Tibial artery (tissue), 4 donors: ENCODE results near the gene GCLM.
"Not testable (repeated sequence)": the region's sequence is repeated elsewhere in the genome, so short reads cannot be mapped to it uniquely, and the experiment has no call there.

Experiments used
- DNase-seq, 2 donors: peaks; one replicate each; pipeline ENCODE4 v3.0.0-alpha.2; 2019
- H3K27ac ChIP-seq, 2 donors: fragments of 200-600 bp; sonication (generic) in 1 of 2; 1 replicate in 1 of 2; 2 replicates in 1 of 2; pipeline ENCODE4 v1.5.1; 2018 to 2019; ENCODE audit warnings: mild to moderate bottlenecking in 1 of 2
- H3K27me3 ChIP-seq, 2 donors: fragments of 200-600 bp; sonication (generic) in 1 of 2; one replicate each; pipeline versions ENCODE4 v1.5.1 to v1.6.0; 2016 to 2019
- H3K36me3 ChIP-seq, 3 donors: fragments of 200-600 bp; sonication (generic) in 2 of 3; one replicate each; pipeline ENCODE4 v1.5.1; 2016 to 2019; ENCODE audit warnings: mild to moderate bottlenecking in 2 of 3
- H3K4me1 ChIP-seq, 4 donors: fragments of 200-600 bp; sonication (generic) in 2 of 4; 1 replicate in 3 of 4; 2 replicates in 1 of 4; pipeline ENCODE4 v1.5.1; 2016 to 2019
- H3K4me3 ChIP-seq, 2 donors: fragments of 200-600 bp; sonication (generic) in 1 of 2; 1 replicate in 1 of 2; 2 replicates in 1 of 2; pipeline ENCODE4 v1.5.1; 2018 to 2019; ENCODE audit warnings: mild to moderate bottlenecking in 2 of 2
- H3K9me3 ChIP-seq, 3 donors: fragments of 200-600 bp; sonication (generic) in 1 of 3; one replicate each; pipeline ENCODE4 v1.5.1; 2016 to 2019
- intact Hi-C: fragments of 100-400 bp; cut with DNase I; formaldehyde crosslinking; loops from one replicate; pipeline ENCODE4 v1.15.0; 2023; ENCODE audit warnings: low total_unique reads
- TF ChIP-seq, protein P1 (sequence below), 2 experiments: fragments of 200-600 bp in 1 of 2; fragments of 450-650 bp in 1 of 2; IDR thresholded peaks; one replicate each; pipeline ENCODE4 v1.5.1; 2017 to 2019; ENCODE audit warnings: antibody characterized with exemption in 2 of 2, mild to moderate bottlenecking in 1 of 2, moderate library complexity in 1 of 2

The GCLM gene, protein sequence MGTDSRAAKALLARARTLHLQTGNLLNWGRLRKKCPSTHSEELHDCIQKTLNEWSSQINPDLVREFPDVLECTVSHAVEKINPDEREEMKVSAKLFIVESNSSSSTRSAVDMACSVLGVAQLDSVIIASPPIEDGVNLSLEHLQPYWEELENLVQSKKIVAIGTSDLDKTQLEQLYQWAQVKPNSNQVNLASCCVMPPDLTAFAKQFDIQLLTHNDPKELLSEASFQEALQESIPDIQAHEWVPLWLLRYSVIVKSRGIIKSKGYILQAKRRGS

DNA sequence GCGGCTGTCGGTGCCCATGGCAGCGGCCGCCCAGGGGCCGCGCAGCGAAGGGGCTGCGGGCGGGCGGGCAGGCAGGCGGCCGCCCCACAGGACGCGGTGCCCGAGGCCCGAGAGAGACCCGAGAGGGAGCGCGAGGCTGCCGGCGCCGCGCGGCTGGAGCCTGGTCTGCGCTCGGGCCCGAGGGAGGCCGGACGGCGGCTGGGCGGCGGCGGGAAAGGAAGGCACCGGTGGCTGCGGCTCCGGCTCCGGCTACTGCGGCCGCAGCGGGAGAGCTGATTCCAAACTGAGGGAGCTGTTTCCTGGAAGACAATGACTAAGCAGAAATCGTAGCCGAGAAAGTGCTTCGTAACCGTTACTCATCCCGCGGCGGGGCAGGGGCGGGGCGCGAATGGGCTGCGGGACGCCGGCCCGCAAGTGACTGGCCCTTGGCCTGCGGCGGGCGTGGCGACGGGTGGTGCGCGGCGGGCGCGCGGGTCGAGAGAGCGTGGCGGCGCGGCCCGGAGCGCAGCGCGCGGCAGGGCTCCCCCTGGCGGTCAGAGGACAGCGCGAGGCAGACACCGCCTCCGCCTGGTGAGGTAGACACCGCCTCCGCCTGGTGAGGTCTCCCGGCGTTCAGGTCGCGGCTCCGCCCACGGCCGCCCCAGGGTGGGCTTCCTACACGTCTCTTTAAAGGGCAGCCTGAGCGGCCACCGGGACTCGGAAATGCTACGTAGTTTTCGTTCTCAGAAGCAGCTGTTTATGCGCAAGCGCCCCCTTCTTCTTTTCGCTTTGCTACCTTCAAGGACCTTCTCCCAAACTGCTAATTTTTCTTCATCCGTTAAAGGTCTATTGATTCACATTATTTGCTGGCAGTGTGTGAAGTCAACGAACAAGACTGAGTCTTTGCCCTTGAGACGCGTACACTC is at the start of gene GCLM:
Gene GCLM (minus strand): TSS at position 285 of the 905 bp plus-strand sequence. CDS start 267 bp downstream, at position 18.
- peak within 1 kb of the TSS; percentile 74 to 83 for H3K27ac ChIP-seq
- H3K9me3 ChIP-seq: no peaks in the 10 kb centered on the region
- H3K4me1 ChIP-seq: peaks cover 0 to 17% (median 10%) of the 10 kb centered on the region in 4 donors
- DNase-seq: peak; percentile 87 to 94
- TF ChIP-seq, protein P1, sequence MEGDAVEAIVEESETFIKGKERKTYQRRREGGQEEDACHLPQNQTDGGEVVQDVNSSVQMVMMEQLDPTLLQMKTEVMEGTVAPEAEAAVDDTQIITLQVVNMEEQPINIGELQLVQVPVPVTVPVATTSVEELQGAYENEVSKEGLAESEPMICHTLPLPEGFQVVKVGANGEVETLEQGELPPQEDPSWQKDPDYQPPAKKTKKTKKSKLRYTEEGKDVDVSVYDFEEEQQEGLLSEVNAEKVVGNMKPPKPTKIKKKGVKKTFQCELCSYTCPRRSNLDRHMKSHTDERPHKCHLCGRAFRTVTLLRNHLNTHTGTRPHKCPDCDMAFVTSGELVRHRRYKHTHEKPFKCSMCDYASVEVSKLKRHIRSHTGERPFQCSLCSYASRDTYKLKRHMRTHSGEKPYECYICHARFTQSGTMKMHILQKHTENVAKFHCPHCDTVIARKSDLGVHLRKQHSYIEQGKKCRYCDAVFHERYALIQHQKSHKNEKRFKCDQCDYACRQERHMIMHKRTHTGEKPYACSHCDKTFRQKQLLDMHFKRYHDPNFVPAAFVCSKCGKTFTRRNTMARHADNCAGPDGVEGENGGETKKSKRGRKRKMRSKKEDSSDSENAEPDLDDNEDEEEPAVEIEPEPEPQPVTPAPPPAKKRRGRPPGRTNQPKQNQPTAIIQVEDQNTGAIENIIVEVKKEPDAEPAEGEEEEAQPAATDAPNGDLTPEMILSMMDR (IDR thresholded peaks at IDR 0.05): peak; percentile 75 to 89
- intact Hi-C loops: no loop called here
- no peaks in the 10 kb centered on the region for H3K27me3 ChIP-seq
- H3K36me3 ChIP-seq: no peaks in the 10 kb centered on the region
- peak within 1 kb of the TSS; percentile 94 to 95 for H3K4me3 ChIP-seq

DNA sequence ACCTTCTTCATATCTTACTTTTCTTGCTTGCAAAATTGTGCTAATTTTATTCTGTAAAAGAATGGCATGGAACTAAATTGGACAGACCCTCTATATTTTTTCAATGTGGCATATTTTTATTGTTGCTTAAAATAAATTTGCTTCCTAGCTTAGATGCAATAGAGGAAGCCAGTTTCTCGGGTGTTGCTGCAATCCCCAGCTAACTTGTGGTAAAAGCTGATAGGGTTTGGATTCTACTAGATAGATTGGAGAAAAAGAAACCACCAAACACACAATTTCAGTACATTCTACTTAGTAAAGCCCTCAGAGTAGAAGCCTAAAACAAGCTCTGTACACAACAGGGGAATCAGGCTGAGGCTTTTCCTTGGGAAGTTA is 49.5 kb upstream of the GCLM start:
- intact Hi-C loops: no loop called here
- no peak for DNase-seq
- no peaks in the 10 kb centered on the region for H3K4me1 ChIP-seq
- no peak overlapping the region for H3K4me3 ChIP-seq
- H3K9me3 ChIP-seq: peaks cover 4 to 26% (median 14%) of the 10 kb centered on the region in 3 donors
- H3K36me3 ChIP-seq: no peaks in the 10 kb centered on the region
- TF ChIP-seq, protein P1 (IDR thresholded peaks at IDR 0.05): no peak
- no peaks in the 10 kb centered on the region for H3K27me3 ChIP-seq
- no peak overlapping the region for H3K27ac ChIP-seq

DNA sequence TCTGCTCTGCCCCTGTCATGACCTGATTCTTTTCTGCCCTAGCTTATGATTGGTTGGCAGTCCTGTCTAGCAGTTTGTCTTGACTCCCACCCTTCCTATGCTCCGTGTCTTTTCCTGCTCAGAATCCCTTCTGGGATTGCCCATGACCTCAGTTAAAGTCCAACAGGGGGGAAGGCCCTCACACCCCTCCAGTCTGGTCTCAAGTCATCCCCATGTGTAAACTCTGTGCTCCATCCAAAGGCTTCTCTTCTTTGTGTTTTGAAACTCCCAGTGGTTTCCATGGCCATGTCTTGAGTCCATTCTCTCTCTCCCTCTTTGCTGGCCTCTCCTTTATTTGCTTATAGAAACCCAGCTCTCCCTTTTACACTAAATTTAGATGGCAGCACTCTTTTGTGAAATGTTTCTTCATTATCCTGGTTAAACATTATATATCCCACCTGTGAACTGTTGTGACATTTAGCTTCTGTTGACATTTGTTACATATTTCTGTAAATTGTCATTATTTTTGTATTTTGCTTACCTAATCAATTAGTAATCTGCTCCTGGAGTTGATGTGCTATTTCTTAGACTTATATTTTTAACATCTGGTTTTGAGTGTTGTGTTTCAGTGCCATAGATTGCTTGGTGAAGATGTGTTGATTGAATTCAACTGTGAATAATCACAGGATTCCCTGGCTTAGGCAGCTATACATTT is 48.9 kb upstream of the GCLM start:
- Histone ChIP-seq H3K36me3 (no peaks in the 10 kb centered on the region), H3K4me1 (no peaks in the 10 kb centered on the region), H3K27ac (no peak overlapping the region), H3K27me3 (no peaks in the 10 kb centered on the region), H3K4me3 (no peak overlapping the region), H3K9me3 (peaks cover 4 to 26% (median 14%) of the 10 kb centered on the region in 3 donors)
- intact Hi-C loops: no loop called here
- TF ChIP-seq, protein P1 (IDR thresholded peaks at IDR 0.05): no peak
- DNase-seq: no peak

DNA sequence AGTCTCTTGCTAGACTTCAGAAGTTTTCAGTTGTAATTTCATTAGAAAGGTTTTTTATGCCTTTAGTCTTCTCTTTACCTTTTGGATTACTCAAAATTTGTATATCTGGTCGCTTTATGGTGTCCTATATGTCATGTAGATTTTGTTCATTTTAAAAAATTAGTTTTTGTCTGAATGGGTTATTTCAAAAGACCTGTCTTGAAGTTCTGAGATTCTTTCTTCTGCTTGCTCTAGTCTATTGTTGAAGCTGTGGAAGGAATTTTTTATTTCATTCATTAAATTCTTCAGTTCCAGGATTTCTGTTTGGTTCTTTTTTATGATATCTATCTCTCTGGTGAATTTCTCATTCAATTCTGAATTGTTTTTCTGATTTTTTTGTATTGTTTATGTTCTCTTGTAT is 46.5 kb upstream of the GCLM start:
- H3K4me1 ChIP-seq: no peaks in the 10 kb centered on the region
- H3K9me3 ChIP-seq: peaks cover 4 to 26% (median 14%) of the 10 kb centered on the region in 3 donors
- no peak overlapping the region for H3K4me3 ChIP-seq
- intact Hi-C loops: no loop called here
- TF ChIP-seq, protein P1 (IDR thresholded peaks at IDR 0.05): no peak
- no peaks in the 10 kb centered on the region for H3K36me3 ChIP-seq
- H3K27ac ChIP-seq: no peak overlapping the region
- no peaks in the 10 kb centered on the region for H3K27me3 ChIP-seq
- no peak for DNase-seq

DNA sequence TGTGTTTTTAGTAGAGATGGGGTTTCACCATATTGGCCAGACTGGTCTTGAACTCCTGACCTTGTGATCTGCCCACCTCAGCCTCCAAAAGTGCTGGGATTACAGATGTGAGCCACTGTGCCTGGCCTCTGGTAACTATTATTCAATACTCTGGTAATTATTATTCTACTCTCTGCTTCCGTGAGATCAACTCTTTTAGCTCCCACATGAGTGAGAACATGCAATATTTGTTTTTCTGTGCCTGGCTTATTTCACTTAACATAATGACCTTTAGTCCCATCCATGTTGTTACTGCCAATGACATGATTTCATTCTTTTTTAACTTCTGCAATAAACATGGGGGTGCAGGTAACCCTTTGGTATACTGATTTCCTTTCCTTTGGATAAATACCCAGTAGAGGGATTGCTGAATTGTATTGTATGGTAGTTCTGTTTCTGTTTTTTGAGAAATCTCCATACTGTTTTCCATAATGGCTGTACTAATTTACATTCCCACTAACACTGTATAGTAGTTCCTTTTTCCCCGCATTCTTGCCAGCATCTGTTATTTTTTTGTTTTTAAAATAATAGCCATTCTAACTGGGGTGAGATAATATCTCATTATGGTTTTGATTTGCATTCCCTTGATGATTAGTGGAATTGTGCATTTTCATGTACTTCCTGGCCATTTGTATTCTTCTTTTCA is 37.9 kb upstream of the GCLM start:
- H3K36me3 ChIP-seq, H3K4me1 ChIP-seq, H3K27ac ChIP-seq, H3K4me3 ChIP-seq, DNase-seq, intact Hi-C loops, H3K9me3 ChIP-seq, H3K27me3 ChIP-seq: not testable (repeated sequence)
